ENCODE data around the gene ABL2. TPM values are rescaled to one million over a fixed set of nuclear protein-coding genes. Genes with fewer than 3 reads are reported as not detected.

The ABL2 gene
- total RNA-seq, 3 donors from 2014 or later (not counting 1 experiment from before 2014, with no cell fraction given), result 11.1 to 16.3 (median 12.9) TPM

GRCh38 chr1:179090923-179091322 is 138.6 kb downstream of the ABL2 start:
- ATAC-seq (no peak), DNase-seq (no peak)
- Mint-ChIP-seq H3K4me3 (no peak overlapping the region), H3K36me3 (no peaks in the 10 kb centered on the region), H3K4me1 (peaks cover 0 to 15% of the 10 kb centered on the region in 2 donors), H3K27me3 (ENCODE audit: low read depth in 2 of 2) (no peaks in the 10 kb centered on the region), H3K9me3 (no peaks in the 10 kb centered on the region), H3K27ac (peak overlapping the region in 1 of 2 donors; percentile 2)
- Histone ChIP-seq H3K27ac (ENCODE audit: low read length) (no peak overlapping the region), H3K4me1 (ENCODE audit: control insufficient read depth, insufficient read depth, low read length) (peaks cover 9% of the 10 kb centered on the region), H3K36me3 (ENCODE audit: control insufficient read depth, insufficient read depth, low read length) (peaks cover 49% of the 10 kb centered on the region), H3K27me3 (ENCODE audit: control insufficient read depth, insufficient read depth, low read length) (no peaks in the 10 kb centered on the region), H3K9me3 (ENCODE audit: control insufficient read depth, insufficient read depth, low read length) (no peaks in the 10 kb centered on the region), H3K4me3 (ENCODE audit: low read length) (no peak overlapping the region)
- TF ChIP-seq CTCF (IDR thresholded peaks at IDR 0.05), result no peak
- intact Hi-C loops (cut with micrococcal nuclease), result no loop called here
- 98% methylated on average over 4 of the region's 4 CpGs for WGBS (ENCODE audit: insufficient coverage)

DNA sequence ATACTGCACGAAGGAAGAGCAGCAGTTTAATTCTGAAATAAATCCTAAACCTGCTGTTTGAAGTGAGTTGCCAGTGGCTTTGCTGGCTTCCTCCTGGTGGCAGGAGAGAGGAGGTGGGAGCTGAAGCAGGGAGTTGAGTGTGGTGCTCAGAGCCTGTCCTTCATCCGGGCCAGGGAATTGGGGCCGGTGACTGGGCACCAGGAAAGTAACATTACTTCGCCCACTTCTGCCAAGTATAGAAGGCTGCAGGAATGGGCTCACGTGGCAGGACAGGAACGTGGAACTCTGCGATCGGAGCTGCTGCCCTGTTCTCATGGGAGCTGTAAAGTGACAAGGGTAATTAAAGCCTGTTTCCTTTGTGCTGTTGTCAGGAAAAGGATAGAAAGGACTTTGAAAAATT is 139.0 kb downstream of the ABL2 start:
- Mint-ChIP-seq H3K4me1 (peaks cover 0 to 15% of the 10 kb centered on the region in 2 donors), H3K9me3 (no peaks in the 10 kb centered on the region), H3K27ac (peak overlapping the region in 1 of 2 donors; percentile 60), H3K36me3 (no peaks in the 10 kb centered on the region), H3K4me3 (no peak overlapping the region), H3K27me3 (ENCODE audit: low read depth in 2 of 2) (no peaks in the 10 kb centered on the region)
- ATAC-seq, result no peak
- no peaks in the 10 kb centered on the region for H3K27me3 ChIP-seq (ENCODE audit: control insufficient read depth, insufficient read depth, low read length)
- H3K9me3 ChIP-seq (ENCODE audit: control insufficient read depth, insufficient read depth, low read length), result no peaks in the 10 kb centered on the region
- TF ChIP-seq CTCF (IDR thresholded peaks at IDR 0.05), result no peak
- H3K4me1 ChIP-seq (ENCODE audit: control insufficient read depth, insufficient read depth, low read length), result peaks cover 9% of the 10 kb centered on the region
- H3K36me3 ChIP-seq (ENCODE audit: control insufficient read depth, insufficient read depth, low read length), result peaks cover 49% of the 10 kb centered on the region
- intact Hi-C loops (cut with micrococcal nuclease), result no loop called here
- H3K4me3 ChIP-seq (ENCODE audit: low read length), result no peak overlapping the region
- no peak overlapping the region for H3K27ac ChIP-seq (ENCODE audit: low read length)
- WGBS (ENCODE audit: insufficient coverage), result 98% methylated on average over 8 of the region's 8 CpGs
- DNase-seq, result no peak

DNA sequence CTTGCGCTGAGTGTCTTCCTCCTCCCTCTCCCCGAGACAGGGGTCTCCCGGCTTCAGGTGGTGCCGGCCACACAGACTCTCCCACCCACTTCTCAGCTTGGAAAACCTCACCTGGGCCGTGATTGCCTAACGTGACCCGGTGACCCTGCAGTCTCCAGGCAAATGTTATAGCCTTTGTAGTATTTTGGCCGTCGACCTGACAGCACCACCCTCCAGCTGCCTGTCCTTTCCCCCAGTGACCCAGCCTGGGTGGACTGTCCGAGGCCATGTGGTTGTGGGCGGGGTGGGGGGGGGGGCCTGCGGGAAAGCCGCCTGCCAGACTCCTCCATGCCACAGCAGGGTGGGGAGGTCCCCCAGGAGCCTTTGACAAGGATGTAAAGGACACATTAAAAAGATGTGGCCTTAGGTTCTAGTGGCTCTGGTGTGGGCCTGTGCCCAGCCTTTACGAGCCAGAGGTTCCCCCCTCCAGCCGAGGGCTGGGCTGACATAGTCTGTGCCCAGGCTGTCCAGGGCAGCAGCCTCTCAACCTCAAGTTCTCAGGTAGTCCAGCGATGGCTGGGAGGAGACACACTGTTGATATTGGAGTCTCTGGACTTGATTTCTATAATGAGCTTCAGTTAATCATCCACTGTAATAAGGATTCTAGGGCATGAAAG is 139.5 kb downstream of the ABL2 start:
- intact Hi-C loops (cut with micrococcal nuclease), result no loop called here
- Mint-ChIP-seq H3K9me3 (no peaks in the 10 kb centered on the region), H3K27ac (peak overlapping the region in 1 of 2 donors; percentile 60), H3K36me3 (no peaks in the 10 kb centered on the region), H3K4me3 (no peak overlapping the region), H3K4me1 (peaks cover 0 to 15% of the 10 kb centered on the region in 2 donors), H3K27me3 (ENCODE audit: low read depth in 2 of 2) (no peaks in the 10 kb centered on the region)
- peaks cover 44% of the 10 kb centered on the region for H3K36me3 ChIP-seq (ENCODE audit: control insufficient read depth, insufficient read depth, low read length)
- DNase-seq (no peak), ATAC-seq (no peak)
- H3K4me1 ChIP-seq (ENCODE audit: control insufficient read depth, insufficient read depth, low read length), result peaks cover 9% of the 10 kb centered on the region
- TF ChIP-seq CTCF (IDR thresholded peaks at IDR 0.05), result no peak
- H3K9me3 ChIP-seq (ENCODE audit: control insufficient read depth, insufficient read depth, low read length), result no peaks in the 10 kb centered on the region
- 96% methylated on average over 11 of the region's 16 CpGs for WGBS (ENCODE audit: insufficient coverage)
- no peaks in the 10 kb centered on the region for H3K27me3 ChIP-seq (ENCODE audit: control insufficient read depth, insufficient read depth, low read length)
- H3K4me3 ChIP-seq (ENCODE audit: low read length), result no peak overlapping the region
- no peak overlapping the region for H3K27ac ChIP-seq (ENCODE audit: low read length)

DNA sequence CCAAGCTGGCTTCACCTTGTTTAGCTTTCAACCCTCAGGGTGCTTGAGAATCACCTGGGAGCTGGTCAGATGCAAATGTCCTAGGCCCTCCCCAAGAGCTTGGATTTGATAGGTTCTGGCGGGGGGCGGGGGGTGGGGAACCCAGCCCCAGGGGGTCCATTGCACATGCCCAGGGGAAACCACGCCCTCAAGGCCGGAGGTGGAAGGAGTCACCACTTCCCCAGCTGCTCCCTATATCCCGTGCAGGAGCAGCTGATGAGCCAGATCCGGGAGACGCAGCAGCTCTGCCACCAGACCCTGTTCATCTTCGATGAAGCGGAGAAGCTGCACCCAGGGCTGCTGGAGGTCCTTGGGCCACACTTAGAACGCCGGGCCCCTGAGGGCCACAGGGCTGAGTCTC is 141.8 kb downstream of the ABL2 start:
- no peaks in the 10 kb centered on the region for H3K27me3 Mint-ChIP-seq (ENCODE audit: low read depth in 2 of 2)
- H3K4me3 Mint-ChIP-seq, result no peak overlapping the region
- Histone ChIP-seq H3K36me3 (ENCODE audit: control insufficient read depth, insufficient read depth, low read length) (peaks cover 27% of the 10 kb centered on the region), H3K4me1 (ENCODE audit: control insufficient read depth, insufficient read depth, low read length) (peaks cover 18% of the 10 kb centered on the region), H3K27ac (ENCODE audit: low read length) (no peak overlapping the region), H3K4me3 (ENCODE audit: low read length) (no peak overlapping the region), H3K9me3 (ENCODE audit: control insufficient read depth, insufficient read depth, low read length) (no peaks in the 10 kb centered on the region), H3K27me3 (ENCODE audit: control insufficient read depth, insufficient read depth, low read length) (no peaks in the 10 kb centered on the region)
- H3K4me1 Mint-ChIP-seq, result peaks cover 0 to 23% of the 10 kb centered on the region in 2 donors
- no peaks in the 10 kb centered on the region for H3K36me3 Mint-ChIP-seq
- H3K27ac Mint-ChIP-seq, result no peak overlapping the region
- TF ChIP-seq CTCF (IDR thresholded peaks at IDR 0.05), result no peak
- ATAC-seq, result no peak
- DNase-seq, result no peak
- H3K9me3 Mint-ChIP-seq, result no peaks in the 10 kb centered on the region
- intact Hi-C loops (cut with micrococcal nuclease), result no loop called here
- 94% methylated on average over 11 of the region's 11 CpGs for WGBS (ENCODE audit: insufficient coverage)

Measured in natural killer cell (primary cell).